Kidney capillary endothelial cell (primary cell): ENCODE results near the gene NAT8L.

ENCODE experiments used
- DNase-seq: peaks from one replicate; pipeline ENCODE4 v3.0.0-alpha.2; 2018; ENCODE audit warnings: low spot score

Gene NAT8L

GRCh38 chr4:2075987-2076907 lies 17.1 kb downstream of the NAT8L start:
- no peak for DNase-seq

- no peak for DNase-seq
Observed at GRCh38 chr4:2076908-2077536, 17.9 kb downstream of the NAT8L start.

- DNase-seq: no peak
Observed at GRCh38 chr4:2077537-2078460, 18.7 kb downstream of the NAT8L start.

- DNase-seq: no peak
Observed at GRCh38 chr4:2078584-2078983, 19.5 kb downstream of the NAT8L start.

GRCh38 chr4:2079006-2079405 lies 19.9 kb downstream of the NAT8L start:
- no peak for DNase-seq

- DNase-seq: no peak
Observed at GRCh38 chr4:2079926-2080325, 20.8 kb downstream of the NAT8L start.

GRCh38 chr4:2080429-2081300 lies 21.5 kb downstream of the NAT8L start:
- DNase-seq: no peak

- DNase-seq: no peak
Observed at GRCh38 chr4:2081540-2081939, 22.4 kb downstream of the NAT8L start.

GRCh38 chr4:2082118-2082517 lies 23.0 kb downstream of the NAT8L start:
- no peak for DNase-seq

- DNase-seq: no peak
Observed at GRCh38 chr4:2082627-2083026, 23.5 kb downstream of the NAT8L start.

- DNase-seq: no peak
Observed at GRCh38 chr4:2083116-2083825, 24.1 kb downstream of the NAT8L start.

GRCh38 chr4:2083826-2084160 lies 24.7 kb downstream of the NAT8L start:
- no peak for DNase-seq

- no peak for DNase-seq
Observed at GRCh38 chr4:2084316-2084715, 25.2 kb downstream of the NAT8L start.

GRCh38 chr4:2085496-2085901 lies 26.4 kb downstream of the NAT8L start:
- no peak for DNase-seq

GRCh38 chr4:2087170-2087569 lies 28.0 kb downstream of the NAT8L start:
- DNase-seq: no peak

GRCh38 chr4:2089222-2089621 lies 30.1 kb downstream of the NAT8L start:
- DNase-seq: no peak

- no peak for DNase-seq
Observed at GRCh38 chr4:2090642-2091041, 31.5 kb downstream of the NAT8L start.

GRCh38 chr4:2091990-2092668 lies 33.0 kb downstream of the NAT8L start:
- no peak for DNase-seq

GRCh38 chr4:2092669-2093053 lies 33.5 kb downstream of the NAT8L start:
- DNase-seq: no peak

GRCh38 chr4:2093265-2093664 lies 34.1 kb downstream of the NAT8L start:
- DNase-seq: no peak
